Measurements from ENCODE around the gene SPACDR. TPM values are rescaled to one million over a fixed set of nuclear protein-coding genes. Genes with fewer than 3 reads are reported as not detected.
A peak's percentile ranks its signal among the peaks of the same experiment; 100 is the strongest.

SPACDR gene
- total and polyA plus RNA-seq, 9 of the 15 experiments (the other 6 are each of a cell fraction or from before 2014, with no cell fraction given), result 0.07 to 0.55 (median 0.14) TPM; not detected in 1

GRCh38 chr7:100466653-100467605 is 2.9 kb upstream of the SPACDR start:
- Histone ChIP-seq H3K27ac (ENCODE audit: extremely low read depth, low read depth, low read length) (no peak overlapping the region), H3K27me3 (ENCODE audit: control insufficient read depth in 2 of 2, insufficient read depth in 2 of 2, low read length in 2 of 2) (no peaks in the 10 kb centered on the region), H4K20me1 (replicated peaks; ENCODE audit: control insufficient read depth, insufficient read depth, low read length) (peaks cover 8% of the 10 kb centered on the region), H3K9me1 (ENCODE audit: control insufficient read depth, insufficient read depth, low read length) (no peaks in the 10 kb centered on the region), H2AFZ (ENCODE audit: low read depth, low read length) (no peak overlapping the region), H3K9ac (ENCODE audit: insufficient read depth in 1 of 2, low read depth in 2 of 2, low read length in 2 of 2) (no peak overlapping the region), H3K4me1 (replicated peaks in 1 of 2; ENCODE audit: control insufficient read depth in 2 of 2, insufficient read depth in 2 of 2, low read length in 2 of 2) (peaks cover 0 to 27% of the 10 kb centered on the region in 2 experiments; a peak in 4 of 5 replicates), H3K79me2 (ENCODE audit: control insufficient read depth, insufficient read depth, low read length) (peaks cover 3% of the 10 kb centered on the region; the same call in 1 of the 3 replicates), H3K36me3 (ENCODE audit: control insufficient read depth, insufficient read depth, low read length) (peaks cover 44% of the 10 kb centered on the region; the same call in 2 of the 3 replicates), H3K4me2 (ENCODE audit: insufficient read depth, low read length) (no peak overlapping the region), H3K4me3 (no peak overlapping the region), H3K9me3 (replicated peaks; ENCODE audit: control insufficient read depth, insufficient read depth, low read depth, low read length) (no peaks in the 10 kb centered on the region)
- in situ Hi-C loops (cut with MboI), result loop anchor here (25.0 kb wide), 1 partner anchor 95 kb away; the partner anchor contains the start of gene SAP25
- 86% methylated on average over 22 of the region's 32 CpGs for WGBS (ENCODE audit: insufficient coverage, low coverage, missing lambda C conversion rate)
- ATAC-seq (no peak), FAIRE-seq (no peak), DNase-seq (ENCODE audit: extremely low read depth in 1 of 4, low spot score in 3 of 4) (no peak)
- BruUV-seq (replicated peaks), result TSS peak; percentile 79
- intact Hi-C loops (cut with micrococcal nuclease), result loop anchor here (5.0 kb wide), 1 partner anchor 385 kb away; the partner anchor contains the start of gene SLC12A9
- ChIA-PET CTCF (ENCODE audit: low intra/inter-chr PET ratio) (interaction anchor here (0.9 to 3.4 kb wide), 4 partner anchors 12 to 333 kb away, joined by 3 to 10 read pairs (median 3); no protein-coding TSS in a partner anchor), POLR2A (interaction anchor here (0.6 kb wide), 1 partner anchor 333 kb away, joined by 5 read pairs; no protein-coding TSS in a partner anchor)
- TF ChIP-seq ZNF699 (CRISPR knock-in tag; IDR thresholded peaks at IDR 0.05; ENCODE audit: insufficient replicate concordance) (no peak), SOX6 (IDR thresholded peaks at IDR 0.05) (no peak), RBFOX2 (IDR thresholded peaks at IDR 0.05; ENCODE audit: low read depth, low read length) (peak; percentile 56), ZBTB7A (IDR thresholded peaks at IDR 0.05; ENCODE audit: borderline replicate concordance, control insufficient read depth, low read depth, low read length) (peak; percentile 16; the same call in 1 of the 2 replicates), LCOR (CRISPR knock-in tag; IDR thresholded peaks at IDR 0.05) (no peak), POLR2G (IDR thresholded peaks at IDR 0.05; ENCODE audit: low read depth, low read length) (peak; percentile 56), GTF2A2 (tag; IDR thresholded peaks at IDR 0.05) (no peak), FOXP1 (CRISPR knock-in tag; IDR thresholded peaks at IDR 0.05) (no peak), IRF1 (CRISPR knock-in tag; IDR thresholded peaks at IDR 0.05; ENCODE audit: borderline replicate concordance) (no peak), POLR2AphosphoS5 (IDR thresholded peaks at IDR 0.05; ENCODE audit: control insufficient read depth, insufficient read depth, low read depth, low read length) (peak; percentile 15; the same call in 1 of the 2 replicates), KLF1 (tag; IDR thresholded peaks at IDR 0.05) (no peak), E2F6 (IDR thresholded peaks at IDR 0.05; ENCODE audit: borderline replicate concordance in 1 of 2, extremely low read depth in 1 of 2, insufficient read depth in 1 of 2, insufficient read length in 1 of 2, low read depth in 1 of 2, low read length in 1 of 2, poor library complexity in 1 of 2, severe bottlenecking in 1 of 2) (no peak), NR3C1 (CRISPR knock-in tag; IDR thresholded peaks at IDR 0.05) (no peak), RFX7 (CRISPR knock-in tag; IDR thresholded peaks at IDR 0.05) (no peak), HOXB6 (CRISPR knock-in tag; IDR thresholded peaks at IDR 0.05; ENCODE audit: borderline replicate concordance) (no peak), CBX5 (IDR thresholded peaks at IDR 0.05; ENCODE audit: borderline replicate concordance, low read depth) (no peak), ETV1 (tag; conservative IDR thresholded peaks at IDR 0.05; ENCODE audit: low read depth) (no peak), IRF9 (tag; IDR thresholded peaks at IDR 0.05) (no peak)

All from K562 (cell line).